Ishikawa (cell line): ENCODE results near the gene SLC37A3.

Experiments
- CEBPB ChIP-seq: IDR thresholded peaks from 2 replicates; pipeline ENCODE4 v1.6.1; 2012
- CREB1 ChIP-seq: IDR thresholded peaks from 2 replicates; pipeline ENCODE4 v1.6.1; 2012; ENCODE audit warnings: low read depth
- EGR1 ChIP-seq: IDR thresholded peaks from 2 replicates; pipeline ENCODE4 v1.6.1; 2012
- EP300 ChIP-seq: IDR thresholded peaks from 2 replicates; pipeline ENCODE4 v1.6.1; 2012; ENCODE audit warnings: borderline replicate concordance
- FOXM1 ChIP-seq: IDR thresholded peaks from 2 replicates; pipeline ENCODE4 v1.6.1; 2012; ENCODE audit warnings: low read depth, borderline replicate concordance
- NFIC ChIP-seq: IDR thresholded peaks from 2 replicates; pipeline ENCODE4 v1.6.1; 2012
- RAD21 ChIP-seq: IDR thresholded peaks from 2 replicates; pipeline ENCODE4 v1.6.1; 2012; ENCODE audit warnings: low read depth
- REST ChIP-seq: IDR thresholded peaks from 2 replicates; pipeline ENCODE4 v1.6.1; 2012; ENCODE audit warnings: low read depth, mild to moderate bottlenecking
- TAF1 ChIP-seq: IDR thresholded peaks from 2 replicates; pipeline ENCODE4 v1.6.1; 2012; ENCODE audit warnings: low read depth, mild to moderate bottlenecking
- TCF12 ChIP-seq: IDR thresholded peaks from 2 replicates; pipeline ENCODE4 v1.6.1; 2012; ENCODE audit warnings: low read depth
- TEAD4 ChIP-seq: IDR thresholded peaks from 2 replicates; pipeline ENCODE4 v1.6.1; 2012
- YY1 ChIP-seq: IDR thresholded peaks from 2 replicates; pipeline ENCODE4 v1.6.1; 2012; ENCODE audit warnings: low read depth
- ZBTB7A ChIP-seq: IDR thresholded peaks from 2 replicates; pipeline ENCODE4 v1.6.1; 2012; ENCODE audit warnings: low read depth
- TF ChIP-seq, protein P1 (sequence below): IDR thresholded peaks from 2 replicates; pipeline ENCODE4 v1.6.1; 2012
- TF ChIP-seq, protein P2 (sequence below): IDR thresholded peaks from 2 replicates; pipeline ENCODE4 v1.6.1; 2012

Gene SLC37A3

DNA sequence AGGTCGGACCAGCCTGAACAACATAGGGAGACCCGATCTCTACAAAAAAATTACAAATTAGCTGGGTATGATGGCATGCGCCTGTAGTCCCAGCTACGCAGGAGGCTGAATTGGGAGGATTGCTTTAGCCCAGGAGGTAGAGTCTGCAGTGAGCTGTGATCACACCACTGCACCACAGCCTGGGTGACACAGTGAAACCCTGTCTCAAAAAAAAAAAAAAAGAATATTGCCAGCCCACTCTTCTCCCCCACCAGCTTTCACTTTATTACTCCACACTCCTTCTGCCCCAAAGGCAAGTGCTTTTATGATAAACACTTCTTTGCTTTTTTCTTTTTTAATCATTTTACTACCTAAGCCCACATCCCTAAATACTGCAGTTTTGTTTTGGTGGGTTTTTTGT is 20.3 kb upstream of the SLC37A3 start:
- TF ChIP-seq YY1 (no peak), REST (no peak), FOXM1 (no peak), RAD21 (no peak), TEAD4 (no peak), ZBTB7A (no peak), TCF12 (no peak), CEBPB (no peak), CREB1 (no peak), EGR1 (no peak)

GRCh38 chr7:140417456-140418155 is 19.3 kb upstream of the SLC37A3 start:
- TF ChIP-seq TEAD4 (no peak), REST (no peak), ZBTB7A (no peak), NFIC (no peak), CREB1 (no peak), FOXM1 (no peak), EGR1 (no peak), CEBPB (no peak), EP300 (no peak), TCF12 (no peak), TAF1 (no peak)
- TF ChIP-seq, protein P1, sequence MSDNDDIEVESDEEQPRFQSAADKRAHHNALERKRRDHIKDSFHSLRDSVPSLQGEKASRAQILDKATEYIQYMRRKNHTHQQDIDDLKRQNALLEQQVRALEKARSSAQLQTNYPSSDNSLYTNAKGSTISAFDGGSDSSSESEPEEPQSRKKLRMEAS: no peak
- TF ChIP-seq, protein P2, sequence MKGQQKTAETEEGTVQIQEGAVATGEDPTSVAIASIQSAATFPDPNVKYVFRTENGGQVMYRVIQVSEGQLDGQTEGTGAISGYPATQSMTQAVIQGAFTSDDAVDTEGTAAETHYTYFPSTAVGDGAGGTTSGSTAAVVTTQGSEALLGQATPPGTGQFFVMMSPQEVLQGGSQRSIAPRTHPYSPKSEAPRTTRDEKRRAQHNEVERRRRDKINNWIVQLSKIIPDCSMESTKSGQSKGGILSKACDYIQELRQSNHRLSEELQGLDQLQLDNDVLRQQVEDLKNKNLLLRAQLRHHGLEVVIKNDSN: no peak

- no peak for TF ChIP-seq TCF12
- TF ChIP-seq, protein P2: no peak
- TF ChIP-seq EGR1: no peak
These were observed 18.2 kb upstream of the SLC37A3 start for GRCh38 chr7:140416560-140416959.

GRCh38 chr7:140415361-140415760 is 17.0 kb upstream of the SLC37A3 start:
- TF ChIP-seq TAF1: no peak
- TF ChIP-seq, protein P2: no peak
- TF ChIP-seq CREB1: no peak
- no peak for TF ChIP-seq FOXM1
- TF ChIP-seq REST: no peak
- no peak for TF ChIP-seq RAD21
- TF ChIP-seq EGR1: no peak
- TF ChIP-seq TCF12: no peak
- no peak for TF ChIP-seq EP300
- no peak for TF ChIP-seq CEBPB
- TF ChIP-seq, protein P1: no peak
- no peak for TF ChIP-seq TEAD4
- no peak for TF ChIP-seq YY1
- no peak for TF ChIP-seq NFIC
- no peak for TF ChIP-seq ZBTB7A
